CD14-positive monocyte (primary cell): ENCODE data around the gene RNF20. TPM values are rescaled to one million over a fixed set of nuclear protein-coding genes. Genes with fewer than 3 reads are reported as not detected.
A peak's percentile ranks its signal among the peaks of the same experiment; 100 is the strongest.

Experiments used
- DNase-seq, 3 donors: peaks; one replicate each; pipeline ENCODE4 v3.0.0-alpha.2; 2011 to 2022
- H2AFZ ChIP-seq: 2 replicates; pipeline ENCODE4 v1.6.0; 2012; ENCODE audit warnings: mild to moderate bottlenecking, low read depth, low read length, inconsistent platforms; ENCODE audit not compliant: insufficient read depth, poor library complexity, severe bottlenecking
- H3K27ac ChIP-seq, 2 donors: 1 replicate in 1 of 2; 2 replicates in 1 of 2; pipeline ENCODE4 v1.5.1; 2012 to 2013; ENCODE audit warnings: low read length in 2 of 2, control low read depth in 1 of 2, inconsistent platforms in 1 of 2, low read depth in 1 of 2, mild to moderate bottlenecking in 1 of 2
- H3K27me3 ChIP-seq, 2 donors: one replicate each; pipeline versions ENCODE4 v1.6.0 to v1.6.1; 2011 to 2013; ENCODE audit warnings: low read length in 2 of 2; ENCODE audit not compliant: control insufficient read depth in 2 of 2, insufficient read depth in 2 of 2
- H3K36me3 ChIP-seq, 2 donors: replicated peaks in 1 of 2; 1 replicate in 1 of 2; 2 replicates in 1 of 2; pipeline versions ENCODE4 v1.5.1 to v1.6.1; 2012 to 2013; ENCODE audit warnings: low read length in 2 of 2, control low read depth in 1 of 2, inconsistent platforms in 1 of 2, mild to moderate bottlenecking in 1 of 2; ENCODE audit not compliant: insufficient read depth in 2 of 2, control insufficient read depth in 1 of 2
- H3K4me1 ChIP-seq, 2 donors: 1 replicate in 1 of 2; 2 replicates in 1 of 2; pipeline versions ENCODE4 v1.5.1 to v1.6.1; 2012 to 2013; ENCODE audit warnings: low read length in 2 of 2, control low read depth in 1 of 2, inconsistent platforms in 1 of 2, mild to moderate bottlenecking in 1 of 2, moderate library complexity in 1 of 2; ENCODE audit not compliant: insufficient read depth in 2 of 2, control insufficient read depth in 1 of 2
- H3K4me2 ChIP-seq: replicated peaks from 2 replicates; pipeline ENCODE3; 2012; ENCODE audit warnings: low read length, moderate library complexity, mild to moderate bottlenecking; ENCODE audit not compliant: poor library complexity, severe bottlenecking; ENCODE audit errors: extremely low read depth
- H3K4me3 ChIP-seq, 3 experiments: fragments of 200-600 bp in 1 of 3; sonication (generic) in 1 of 3; replicated peaks in 1 of 3; 1 replicate in 2 of 3; 2 replicates in 1 of 3; pipeline ENCODE4 v1.5.1; 2011 to 2013; ENCODE audit warnings: low read length in 3 of 3, mild to moderate bottlenecking in 3 of 3, control low read depth in 2 of 3, low read depth in 2 of 3, inconsistent platforms in 1 of 3, moderate library complexity in 1 of 3
- H3K79me2 ChIP-seq: 2 replicates; pipeline ENCODE4 v1.6.0; 2012; ENCODE audit warnings: mild to moderate bottlenecking, control low read depth, inconsistent platforms, low read length, moderate library complexity; ENCODE audit not compliant: insufficient read depth
- H3K9ac ChIP-seq: 2 replicates; pipeline ENCODE4 v1.6.0; 2017; ENCODE audit warnings: low read length, mild to moderate bottlenecking; ENCODE audit not compliant: insufficient read depth, poor library complexity, severe bottlenecking
- H3K9me3 ChIP-seq, 2 donors: replicated peaks in 1 of 2; 1 replicate in 1 of 2; 2 replicates in 1 of 2; pipeline versions ENCODE4 v1.5.1 to v1.6.1; 2012 to 2013; ENCODE audit warnings: low read length in 2 of 2, control low read depth in 1 of 2; ENCODE audit not compliant: control insufficient read depth in 1 of 2, insufficient read depth in 1 of 2
- H4K20me1 ChIP-seq: 2 replicates; pipeline ENCODE4 v1.6.0; 2012; ENCODE audit warnings: mild to moderate bottlenecking, low read length, control low read depth, moderate library complexity; ENCODE audit not compliant: insufficient read depth
- H3K27ac Mint-ChIP-seq, 7 donors: one replicate each; pipeline ENCODE4 v1.8.0; 2020; ENCODE audit warnings: mild to moderate bottlenecking in 7 of 7, mixed read lengths in 7 of 7, moderate library complexity in 6 of 7, inconsistent platforms in 2 of 7
- H3K27me3 Mint-ChIP-seq, 3 donors: one replicate each; pipeline ENCODE4 v1.8.0; 2021 to 2022; ENCODE audit warnings: low read depth in 3 of 3, mild to moderate bottlenecking in 3 of 3, mixed read lengths in 3 of 3, moderate library complexity in 3 of 3, inconsistent platforms in 1 of 3
- H3K36me3 Mint-ChIP-seq, 2 donors: one replicate each; pipeline ENCODE4 v1.8.0; 2020; ENCODE audit warnings: mixed read lengths in 2 of 2, inconsistent platforms in 1 of 2, mild to moderate bottlenecking in 1 of 2
- H3K4me1 Mint-ChIP-seq: one replicate; pipeline ENCODE4 v1.8.0; 2020; ENCODE audit warnings: mild to moderate bottlenecking, mixed read lengths
- H3K4me3 Mint-ChIP-seq, 2 donors: one replicate each; pipeline ENCODE4 v1.8.0; 2020; ENCODE audit warnings: mild to moderate bottlenecking in 2 of 2, mixed read lengths in 2 of 2, moderate library complexity in 1 of 2
- H3K9me3 Mint-ChIP-seq, 7 donors: one replicate each; pipeline ENCODE4 v1.8.0; 2020 to 2022; ENCODE audit warnings: mixed read lengths in 7 of 7, mild to moderate bottlenecking in 6 of 7, moderate library complexity in 6 of 7, inconsistent platforms in 2 of 7
- CTCF ChIP-seq: fragments of 200-600 bp; IDR thresholded peaks from one replicate; pipeline ENCODE4 v1.8.0; 2022; ENCODE audit warnings: antibody characterized with exemption, mild to moderate bottlenecking
- WGBS: methylation state at CpG from one replicate; pipeline ENCODE4 v1.1.5; 2013; ENCODE audit warnings: missing lambda C conversion rate; ENCODE audit not compliant: insufficient coverage; 5-methylcytosine and 5-hydroxymethylcytosine counted together
- intact Hi-C, 2 donors: fragments of 100-400 bp; cut with micrococcal nuclease; formaldehyde crosslinking; loops; one replicate each; pipeline versions ENCODE4 v1.15.0 to v1.15.1; 2023
- polyA plus RNA-seq, 3 donors: library from polyadenylated mRNA; depleted of rRNA in 1 of 3; unstranded in 2 of 3; stranded (reverse) in 1 of 3; fragments of 300-500 nt in 2 of 3; fragments of >200 nt in 1 of 3; fragmentation: Illumina TruSeq in 2 of 3; gene quantifications; 1 replicate in 2 of 3; 2 replicates in 1 of 3; pipeline ENCODE4 v1.2.3, GENCODE V29; 2012 to 2021

Gene RNF20
- polyA plus RNA-seq, 3 donors, result 7.2 to 35.2 (median 22.3) TPM

GRCh38 chr9:101590901-101591300 is 57.2 kb downstream of the RNF20 start:
- WGBS, result 94% methylated on average over 3 of the region's 3 CpGs
- Histone ChIP-seq H4K20me1 (no peaks in the 10 kb centered on the region), H3K27me3 (peaks cover 0 to 3% of the 10 kb centered on the region in 2 donors), H3K4me2 (no peak overlapping the region), H3K9ac (no peak overlapping the region), H3K4me1 (peaks cover 9 to 18% of the 10 kb centered on the region in 2 donors), H2AFZ (no peak overlapping the region), H3K36me3 (no peaks in the 10 kb centered on the region), H3K4me3 (no peak overlapping the region), H3K9me3 (no peaks in the 10 kb centered on the region), H3K79me2 (no peaks in the 10 kb centered on the region), H3K27ac (no peak overlapping the region)
- TF ChIP-seq CTCF, result no peak
- H3K4me3 Mint-ChIP-seq, result no peak overlapping the region
- H3K9me3 Mint-ChIP-seq, result peaks cover 0 to 3% (median 0%) of the 10 kb centered on the region in 7 donors
- DNase-seq, result no peak
- peaks cover 0 to 12% (median 5%) of the 10 kb centered on the region in 3 donors for H3K27me3 Mint-ChIP-seq
- intact Hi-C loops, result no loop called here
- H3K36me3 Mint-ChIP-seq, result peaks cover 0 to 4% of the 10 kb centered on the region in 2 donors
- H3K27ac Mint-ChIP-seq, result no peak overlapping the region
- H3K4me1 Mint-ChIP-seq, result peaks cover 13% of the 10 kb centered on the region

DNA sequence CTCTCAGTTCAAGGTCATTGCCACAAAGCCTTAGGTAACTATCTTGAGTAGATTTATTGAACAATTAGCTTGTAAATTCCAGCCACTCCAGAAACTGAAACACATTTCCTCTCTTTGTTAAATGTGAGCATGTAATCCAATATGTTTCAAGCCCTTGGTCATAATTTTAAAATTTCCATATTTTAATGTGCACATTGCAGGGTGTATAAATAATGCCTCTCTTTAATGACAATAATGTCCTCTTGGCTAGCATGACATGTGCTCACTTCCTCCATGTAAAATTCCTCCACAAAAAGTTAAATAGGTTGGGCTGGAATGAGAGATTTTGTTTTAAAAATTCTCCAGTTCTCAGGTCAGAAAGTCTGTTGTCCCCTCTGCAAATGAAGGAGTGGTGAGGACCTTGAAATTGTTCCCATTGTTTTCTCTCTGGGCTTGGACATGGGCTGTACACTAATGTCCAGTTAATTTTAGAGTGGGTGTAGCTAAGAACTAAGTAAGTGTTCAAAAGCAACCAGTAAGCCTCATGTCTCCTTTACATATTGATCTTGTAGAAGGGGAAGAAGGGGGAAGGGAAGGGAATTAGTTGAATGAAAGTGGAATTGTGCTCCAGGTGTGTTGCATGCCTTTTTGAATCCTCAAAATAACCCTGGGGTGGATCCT is 58.3 kb downstream of the RNF20 start:
- Histone ChIP-seq H3K9me3 (no peaks in the 10 kb centered on the region), H3K4me1 (peaks cover 0 to 8% of the 10 kb centered on the region in 2 donors), H3K79me2 (no peaks in the 10 kb centered on the region), H3K4me3 (no peak overlapping the region), H2AFZ (peak overlapping the region; percentile 16), H3K27me3 (peaks cover 0 to 3% of the 10 kb centered on the region in 2 donors), H3K4me2 (no peak overlapping the region), H3K36me3 (no peaks in the 10 kb centered on the region), H4K20me1 (no peaks in the 10 kb centered on the region), H3K9ac (no peak overlapping the region), H3K27ac (no peak overlapping the region)
- Mint-ChIP-seq H3K36me3 (no peaks in the 10 kb centered on the region), H3K4me3 (peak overlapping the region in 1 of 2 donors; percentile 35), H3K4me1 (peaks cover 3% of the 10 kb centered on the region), H3K27me3 (peaks cover 0 to 12% (median 5%) of the 10 kb centered on the region in 3 donors), H3K9me3 (peaks cover 0 to 3% (median 0%) of the 10 kb centered on the region in 7 donors), H3K27ac (no peak overlapping the region)
- TF ChIP-seq CTCF, result no peak
- intact Hi-C loops, result no loop called here
- DNase-seq, result no peak
